OCI-LY3 (cell line): ENCODE data around the gene SMIM41.

Source experiments
- CTCF ChIP-seq: fragments of 200-600, 300-600 bp; sonication (generic); IDR thresholded peaks from 2 replicates; pipeline ENCODE4 v1.5.1; 2014; ENCODE audit warnings: antibody characterized with exemption, low read length, low read depth
- EZH2phosphoT487 ChIP-seq: fragments of 200-600 bp; shearing (Covaris generic); IDR thresholded peaks from 2 replicates; pipeline ENCODE4 v1.6.1; 2018; ENCODE audit warnings: antibody characterized with exemption, mixed run types, low read depth

GRCh38 chr12:52130711-52131110 is 51.2 kb downstream of the SMIM41 start:
- no peak for TF ChIP-seq CTCF
- no peak for TF ChIP-seq EZH2phosphoT487
